Measurements from ENCODE around the gene COL5A1.

The COL5A1 gene

DNA sequence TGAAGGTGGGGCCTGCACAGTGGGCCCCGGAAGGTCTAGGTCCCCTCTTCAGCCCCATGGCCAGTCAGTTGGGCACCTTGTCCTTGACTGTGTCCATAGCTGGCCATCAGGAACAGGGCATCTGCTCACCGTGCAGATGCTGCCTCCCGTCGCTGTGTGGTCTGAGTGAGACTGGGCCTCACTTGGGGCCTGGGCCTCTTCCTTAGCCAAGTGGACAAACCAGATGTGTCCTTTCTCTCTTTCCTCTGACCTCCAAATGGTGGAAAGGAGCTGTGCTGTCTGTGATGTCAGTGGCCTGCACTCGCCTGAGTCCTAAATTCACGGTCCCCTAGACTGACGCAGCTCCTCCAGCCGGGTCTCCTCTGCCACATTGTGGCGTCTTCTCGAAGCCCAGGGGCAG is 114.5 kb downstream of the COL5A1 start:
- peaks cover 78% of the 10 kb centered on the region for H3K36me3 ChIP-seq (ENCODE audit: insufficient read depth, low read length)
- H3K4me3 ChIP-seq (ENCODE audit: low read length) = no peak overlapping the region
- no peaks in the 10 kb centered on the region for H3K27me3 ChIP-seq (ENCODE audit: control insufficient read depth, insufficient read depth, low read length)
- H3K4me2 ChIP-seq (ENCODE audit: low read length) = no peak overlapping the region
- no peak overlapping the region for H3K9ac ChIP-seq (ENCODE audit: low read depth, low read length)
- H3K4me1 ChIP-seq (ENCODE audit: control insufficient read depth, insufficient read depth, low read length) = no peaks in the 10 kb centered on the region
- H3K9me3 ChIP-seq (replicated peaks; ENCODE audit: low read length) = no peaks in the 10 kb centered on the region

- H3K9me3 ChIP-seq (replicated peaks; ENCODE audit: low read length) = no peaks in the 10 kb centered on the region
- no peaks in the 10 kb centered on the region for H3K27me3 ChIP-seq (ENCODE audit: control insufficient read depth, insufficient read depth, low read length)
- H3K4me3 ChIP-seq (ENCODE audit: low read length) = no peak overlapping the region
- peaks cover 83% of the 10 kb centered on the region for H3K36me3 ChIP-seq (ENCODE audit: insufficient read depth, low read length)
- no peak overlapping the region for H3K4me2 ChIP-seq (ENCODE audit: low read length)
- H3K4me1 ChIP-seq (ENCODE audit: control insufficient read depth, insufficient read depth, low read length) = no peaks in the 10 kb centered on the region
- H3K9ac ChIP-seq (ENCODE audit: low read depth, low read length) = no peak overlapping the region
Measured at GRCh38 chr9:134757216-134757975, 115.8 kb downstream of the COL5A1 start.

GRCh38 chr9:134758949-134759607 is 117.5 kb downstream of the COL5A1 start:
- no peak overlapping the region for H3K4me2 ChIP-seq (ENCODE audit: low read length)
- peaks cover 83% of the 10 kb centered on the region for H3K36me3 ChIP-seq (ENCODE audit: insufficient read depth, low read length)
- H3K9me3 ChIP-seq (replicated peaks; ENCODE audit: low read length) = no peaks in the 10 kb centered on the region
- no peaks in the 10 kb centered on the region for H3K27me3 ChIP-seq (ENCODE audit: control insufficient read depth, insufficient read depth, low read length)
- no peak overlapping the region for H3K9ac ChIP-seq (ENCODE audit: low read depth, low read length)
- H3K4me1 ChIP-seq (ENCODE audit: control insufficient read depth, insufficient read depth, low read length) = no peaks in the 10 kb centered on the region
- H3K4me3 ChIP-seq (ENCODE audit: low read length) = no peak overlapping the region

DNA sequence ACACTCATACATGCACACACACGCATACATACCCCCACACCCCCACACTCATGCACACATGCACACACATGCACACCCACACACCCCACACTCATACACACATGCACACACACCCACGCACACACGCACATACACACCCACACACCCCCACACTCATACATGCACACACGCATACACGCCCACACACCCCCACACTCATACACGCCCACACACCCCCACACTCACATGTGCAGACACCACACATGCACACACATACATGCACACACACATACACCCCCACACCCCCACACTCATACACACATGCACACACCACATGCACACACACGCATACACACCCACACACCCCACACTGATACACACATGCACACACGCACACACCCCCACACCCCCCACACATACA is 118.3 kb downstream of the COL5A1 start:
- Histone ChIP-seq H3K9me3 (replicated peaks; ENCODE audit: low read length) (no peaks in the 10 kb centered on the region), H3K27me3 (ENCODE audit: control insufficient read depth, insufficient read depth, low read length) (no peaks in the 10 kb centered on the region), H3K4me3 (ENCODE audit: low read length) (no peak overlapping the region), H3K4me1 (ENCODE audit: control insufficient read depth, insufficient read depth, low read length) (no peaks in the 10 kb centered on the region), H3K4me2 (ENCODE audit: low read length) (no peak overlapping the region), H3K9ac (ENCODE audit: low read depth, low read length) (no peak overlapping the region), H3K36me3 (ENCODE audit: insufficient read depth, low read length) (peaks cover 83% of the 10 kb centered on the region)

- no peak overlapping the region for H3K4me3 ChIP-seq (ENCODE audit: low read length)
- no peaks in the 10 kb centered on the region for H3K4me1 ChIP-seq (ENCODE audit: control insufficient read depth, insufficient read depth, low read length)
- H3K27me3 ChIP-seq (ENCODE audit: control insufficient read depth, insufficient read depth, low read length) = no peaks in the 10 kb centered on the region
- H3K4me2 ChIP-seq (ENCODE audit: low read length) = no peak overlapping the region
- peaks cover 83% of the 10 kb centered on the region for H3K36me3 ChIP-seq (ENCODE audit: insufficient read depth, low read length)
- no peak overlapping the region for H3K9ac ChIP-seq (ENCODE audit: low read depth, low read length)
- H3K9me3 ChIP-seq (replicated peaks; ENCODE audit: low read length) = no peaks in the 10 kb centered on the region
Measured at GRCh38 chr9:134760750-134761420, 119.3 kb downstream of the COL5A1 start.

DNA sequence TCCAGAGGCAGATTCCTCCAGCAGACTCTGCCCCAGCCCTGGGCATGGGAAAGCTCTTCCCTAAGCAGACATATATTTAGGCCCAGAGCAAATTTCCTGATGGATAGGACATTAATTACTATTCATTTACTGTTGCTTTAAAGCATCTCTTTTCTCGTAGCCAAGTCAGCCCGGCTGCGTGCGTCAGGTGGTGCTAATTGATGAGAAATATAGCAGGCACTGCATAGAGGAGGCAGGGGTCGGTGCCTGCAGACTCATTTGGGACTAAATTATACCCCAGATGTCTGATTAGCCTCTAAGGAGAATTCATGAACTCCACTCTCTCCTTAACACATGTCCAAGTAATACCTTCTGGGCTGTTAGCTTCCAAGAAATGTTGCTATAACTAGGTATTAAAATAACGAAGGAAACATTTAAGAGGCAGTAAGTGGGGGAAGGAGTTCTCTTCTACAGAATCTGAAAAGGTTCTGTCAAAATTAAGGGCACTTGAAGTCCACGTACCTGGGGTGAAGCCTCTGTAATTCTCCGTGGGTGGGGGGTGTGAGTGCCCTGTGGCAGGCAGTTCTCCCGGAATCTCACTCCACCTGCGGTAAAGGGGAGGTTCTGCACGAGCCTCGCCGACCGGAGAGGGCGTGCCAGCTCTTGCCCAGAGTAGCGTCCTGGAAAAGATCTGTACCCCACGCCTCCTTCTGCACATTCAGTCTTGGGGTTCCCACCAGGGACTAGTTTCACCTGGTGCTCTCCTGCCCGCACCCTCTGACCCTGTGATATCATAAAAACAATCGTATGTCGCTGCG is 123.1 kb downstream of the COL5A1 start:
- no peaks in the 10 kb centered on the region for H3K9me3 ChIP-seq (replicated peaks; ENCODE audit: low read length)
- no peaks in the 10 kb centered on the region for H3K4me1 ChIP-seq (ENCODE audit: control insufficient read depth, insufficient read depth, low read length)
- H3K4me2 ChIP-seq (ENCODE audit: low read length) = no peak overlapping the region
- H3K4me3 ChIP-seq (ENCODE audit: low read length) = no peak overlapping the region
- H3K9ac ChIP-seq (ENCODE audit: low read depth, low read length) = no peak overlapping the region
- H3K36me3 ChIP-seq (ENCODE audit: insufficient read depth, low read length) = peaks cover 95% of the 10 kb centered on the region
- H3K27me3 ChIP-seq (ENCODE audit: control insufficient read depth, insufficient read depth, low read length) = no peaks in the 10 kb centered on the region

- Histone ChIP-seq H3K9me3 (replicated peaks; ENCODE audit: low read length) (no peaks in the 10 kb centered on the region), H3K4me3 (ENCODE audit: low read length) (no peak overlapping the region), H3K4me1 (ENCODE audit: control insufficient read depth, insufficient read depth, low read length) (no peaks in the 10 kb centered on the region), H3K27me3 (ENCODE audit: control insufficient read depth, insufficient read depth, low read length) (no peaks in the 10 kb centered on the region), H3K4me2 (ENCODE audit: low read length) (no peak overlapping the region), H3K36me3 (ENCODE audit: insufficient read depth, low read length) (peaks cover 97% of the 10 kb centered on the region), H3K9ac (ENCODE audit: low read depth, low read length) (no peak overlapping the region)
Measured at GRCh38 chr9:134765785-134766184, 124.2 kb downstream of the COL5A1 start.

- no peaks in the 10 kb centered on the region for H3K4me1 ChIP-seq (ENCODE audit: control insufficient read depth, insufficient read depth, low read length)
- H3K9me3 ChIP-seq (replicated peaks; ENCODE audit: low read length) = no peaks in the 10 kb centered on the region
- H3K4me3 ChIP-seq (ENCODE audit: low read length) = no peak overlapping the region
- peaks cover 97% of the 10 kb centered on the region for H3K36me3 ChIP-seq (ENCODE audit: insufficient read depth, low read length)
- no peaks in the 10 kb centered on the region for H3K27me3 ChIP-seq (ENCODE audit: control insufficient read depth, insufficient read depth, low read length)
- no peak overlapping the region for H3K9ac ChIP-seq (ENCODE audit: low read depth, low read length)
- no peak overlapping the region for H3K4me2 ChIP-seq (ENCODE audit: low read length)
Measured at GRCh38 chr9:134766587-134766986, 125.0 kb downstream of the COL5A1 start.

DNA sequence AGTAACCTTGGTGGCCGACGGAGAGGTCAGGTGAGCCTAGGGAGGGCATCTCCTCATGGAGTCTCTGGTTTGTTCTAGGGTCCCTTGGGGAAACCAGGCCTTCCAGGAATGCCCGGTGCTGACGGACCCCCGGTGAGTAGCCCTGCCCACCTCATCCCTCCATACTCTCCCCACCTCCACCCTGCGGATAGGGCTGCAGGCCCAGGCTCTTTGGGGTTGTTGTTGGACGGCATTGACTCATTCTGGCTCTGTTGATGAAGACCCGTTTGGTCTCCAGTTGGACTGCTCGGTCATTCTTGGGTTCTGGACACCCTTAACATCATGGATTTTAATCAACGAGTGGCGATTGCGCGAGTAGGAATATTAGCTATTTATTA is 126.7 kb downstream of the COL5A1 start:
- Histone ChIP-seq H3K27me3 (ENCODE audit: control insufficient read depth, insufficient read depth, low read length) (no peaks in the 10 kb centered on the region), H3K4me3 (ENCODE audit: low read length) (no peak overlapping the region), H3K36me3 (ENCODE audit: insufficient read depth, low read length) (peaks cover 97% of the 10 kb centered on the region), H3K4me2 (ENCODE audit: low read length) (no peak overlapping the region), H3K9ac (ENCODE audit: low read depth, low read length) (no peak overlapping the region), H3K9me3 (replicated peaks; ENCODE audit: low read length) (no peaks in the 10 kb centered on the region), H3K4me1 (ENCODE audit: control insufficient read depth, insufficient read depth, low read length) (no peaks in the 10 kb centered on the region)

GRCh38 chr9:134768709-134769351 is 127.2 kb downstream of the COL5A1 start:
- H3K27me3 ChIP-seq (ENCODE audit: control insufficient read depth, insufficient read depth, low read length) = no peaks in the 10 kb centered on the region
- H3K4me3 ChIP-seq (ENCODE audit: low read length) = no peak overlapping the region
- no peaks in the 10 kb centered on the region for H3K4me1 ChIP-seq (ENCODE audit: control insufficient read depth, insufficient read depth, low read length)
- no peaks in the 10 kb centered on the region for H3K9me3 ChIP-seq (replicated peaks; ENCODE audit: low read length)
- H3K9ac ChIP-seq (ENCODE audit: low read depth, low read length) = no peak overlapping the region
- H3K36me3 ChIP-seq (ENCODE audit: insufficient read depth, low read length) = peaks cover 98% of the 10 kb centered on the region
- no peak overlapping the region for H3K4me2 ChIP-seq (ENCODE audit: low read length)

Measured in skeletal muscle satellite cell (primary cell).